H1 (cell line): ENCODE results near the gene TMTC2. TPM values are rescaled to one million over a fixed set of nuclear protein-coding genes. Genes with fewer than 3 reads are reported as not detected.

Source experiments
- KDM1A ChIP-seq: fragments of 200-600, 300-600 bp; sonication (generic); IDR thresholded peaks from 2 replicates; pipeline ENCODE4 v1.7.1; 2016; ENCODE audit warnings: mild to moderate bottlenecking, low read length, borderline replicate concordance
- polyA plus RNA-seq, 7 experiments: library from polyadenylated mRNA; depleted of rRNA in 3 of 7; stranded (reverse) in 5 of 7; unstranded in 2 of 7; fragments of >200 nt in 5 of 7; fragments of 200-250 nt in 2 of 7; gene quantifications; 1 replicate in 5 of 7; 2 replicates in 1 of 7; 4 replicates in 1 of 7; pipeline versions ENCODE4 v1.2.1 to v1.2.3, GENCODE V29; 2011 to 2013; ENCODE audit warnings: missing spikeins in 2 of 7, mixed read lengths in 2 of 7
- total RNA-seq: library from RNA; stranded (reverse); fragmentation: NEBNext Ultra II Directional; extraction: Animal tissue kit (Norgen Biotek cat#: 25700); gene quantifications from 2 replicates; pipeline ENCODE4 v1.2.1, GENCODE V29; 2021

TMTC2 gene
- total and polyA plus RNA-seq, 2 of the 8 experiments (the other 6 are each of a cell fraction or from before 2014, with no cell fraction given): 2.3 to 3.9 TPM

- TF ChIP-seq KDM1A: no peak
These were observed 366.3 kb downstream of the TMTC2 start (continued) for GRCh38 chr12:83052890-83053541.
